Activated T-helper 2 cell treated with anti-CD3 and anti-CD28 coated beads, Interferon-gamma antibody, Interleukin-2, Interleukin-4, amounts not matched to agents 10 μg/mL and 5 μg/mL and 100 μg/mL, durations not matched to agents 14 hours and 24 hours and 36 hours (primary cell): ENCODE results near the gene ZNF136. TPM values are rescaled to one million over a fixed set of nuclear protein-coding genes. Genes with fewer than 3 reads are reported as not detected.

Experiments
- DNase-seq: peaks from one replicate; pipeline ENCODE4 v3.0.0; 2021; ENCODE audit warnings: low spot score
- H3K27ac Mint-ChIP-seq: one replicate; pipeline ENCODE4 v1.8.0; 2021; ENCODE audit warnings: mixed read lengths
- H3K27me3 Mint-ChIP-seq: one replicate; pipeline ENCODE4 v1.8.0; 2021; ENCODE audit warnings: low read depth, mixed read lengths
- H3K36me3 Mint-ChIP-seq: one replicate; pipeline ENCODE4 v1.8.0; 2021; ENCODE audit warnings: low read depth, mixed read lengths
- H3K4me1 Mint-ChIP-seq: one replicate; pipeline ENCODE4 v1.8.0; 2021; ENCODE audit warnings: low read depth, mixed read lengths
- H3K4me3 Mint-ChIP-seq: one replicate; pipeline ENCODE4 v1.8.0; 2021; ENCODE audit warnings: low read depth, mild to moderate bottlenecking, moderate library complexity, mixed read lengths
- H3K9me3 Mint-ChIP-seq: one replicate; pipeline ENCODE4 v1.8.0; 2021; ENCODE audit warnings: mixed read lengths
- intact Hi-C: fragments of 100-400 bp; cut with micrococcal nuclease; formaldehyde crosslinking; loops from one replicate; pipeline ENCODE4 v1.15.1; 2023
- total RNA-seq: library from RNA; stranded (reverse); gene quantifications from 2 replicates; pipeline ENCODE4 v1.2.3, GENCODE V29; 2022

ZNF136 gene
- 7.7 and 9.7 TPM in 2 replicates for total RNA-seq

GRCh38 chr19:12162882-12163806 lies at the start of gene ZNF136:
TSS of gene ZNF136 (plus strand) at chr19:12163096. CDS start at chr19:12163204, 108 bp downstream.
- peak; percentile 93 for DNase-seq
- Mint-ChIP-seq H3K36me3 (peaks cover 34% of the 10 kb centered on the region), H3K27ac (peak within 1 kb of the TSS; percentile 94), H3K4me1 (peaks cover 24% of the 10 kb centered on the region), H3K4me3 (peak within 1 kb of the TSS; percentile 100), H3K27me3 (no peaks in the 10 kb centered on the region), H3K9me3 (peaks cover 4% of the 10 kb centered on the region)
- intact Hi-C loops: loop anchor here (2.0 to 5.0 kb wide), 4 partner anchors 22 to 241 kb away; partner anchors contain the start of genes ZNF20 and ZNF44

- no peak for DNase-seq
- Mint-ChIP-seq H3K4me3 (no peak overlapping the region), H3K36me3 (peaks cover 48% of the 10 kb centered on the region), H3K27ac (no peak overlapping the region), H3K4me1 (no peaks in the 10 kb centered on the region), H3K27me3 (no peaks in the 10 kb centered on the region), H3K9me3 (peaks cover 58% of the 10 kb centered on the region)
- intact Hi-C loops: no loop called here
These were observed 49.8 kb upstream of the ZNF136 start for GRCh38 chr19:12113121-12113520.

GRCh38 chr19:12117201-12117970 lies 45.5 kb upstream of the ZNF136 start:
- Mint-ChIP-seq H3K9me3 (peaks cover 44% of the 10 kb centered on the region), H3K36me3 (peaks cover 22% of the 10 kb centered on the region), H3K27ac (no peak overlapping the region), H3K27me3 (no peaks in the 10 kb centered on the region), H3K4me3 (no peak overlapping the region), H3K4me1 (no peaks in the 10 kb centered on the region)
- no peak for DNase-seq
- intact Hi-C loops: no loop called here

- H3K36me3 Mint-ChIP-seq: peaks cover 23% of the 10 kb centered on the region
- intact Hi-C loops: no loop called here
- no peak overlapping the region for H3K27ac Mint-ChIP-seq
- peaks cover 57% of the 10 kb centered on the region for H3K9me3 Mint-ChIP-seq
- H3K4me1 Mint-ChIP-seq: no peaks in the 10 kb centered on the region
- H3K4me3 Mint-ChIP-seq: no peak overlapping the region
- no peak for DNase-seq
- no peaks in the 10 kb centered on the region for H3K27me3 Mint-ChIP-seq
These were observed 36.2 kb upstream of the ZNF136 start for GRCh38 chr19:12126707-12127106.

GRCh38 chr19:12133069-12133468 lies 29.8 kb upstream of the ZNF136 start:
- H3K4me3 Mint-ChIP-seq: no peak overlapping the region
- H3K27ac Mint-ChIP-seq: no peak overlapping the region
- intact Hi-C loops: no loop called here
- H3K36me3 Mint-ChIP-seq: peaks cover 72% of the 10 kb centered on the region
- H3K4me1 Mint-ChIP-seq: peaks cover 4% of the 10 kb centered on the region
- no peaks in the 10 kb centered on the region for H3K27me3 Mint-ChIP-seq
- DNase-seq: no peak
- peaks cover 63% of the 10 kb centered on the region for H3K9me3 Mint-ChIP-seq

GRCh38 chr19:12137221-12137940 lies 25.5 kb upstream of the ZNF136 start:
- H3K4me1 Mint-ChIP-seq: peaks cover 24% of the 10 kb centered on the region
- intact Hi-C loops: no loop called here
- no peak for DNase-seq
- no peak overlapping the region for H3K27ac Mint-ChIP-seq
- H3K9me3 Mint-ChIP-seq: peaks cover 31% of the 10 kb centered on the region
- H3K36me3 Mint-ChIP-seq: peaks cover 52% of the 10 kb centered on the region
- no peaks in the 10 kb centered on the region for H3K27me3 Mint-ChIP-seq
- H3K4me3 Mint-ChIP-seq: peak overlapping the region; percentile 53

GRCh38 chr19:12139269-12139668 lies 23.6 kb upstream of the ZNF136 start:
- Mint-ChIP-seq H3K4me3 (peak overlapping the region; percentile 91), H3K9me3 (peaks cover 15% of the 10 kb centered on the region), H3K27me3 (no peaks in the 10 kb centered on the region), H3K4me1 (peaks cover 24% of the 10 kb centered on the region), H3K36me3 (peaks cover 34% of the 10 kb centered on the region), H3K27ac (peak overlapping the region; percentile 26)
- intact Hi-C loops: no loop called here
- DNase-seq: no peak

GRCh38 chr19:12139885-12140544 lies 22.9 kb upstream of the ZNF136 start, which contains the start of gene ZNF20:
TSS of gene ZNF20 (minus strand) at chr19:12140350. CDS start at chr19:12140182, 168 bp downstream.
- no peaks in the 10 kb centered on the region for H3K27me3 Mint-ChIP-seq
- H3K27ac Mint-ChIP-seq: peak within 1 kb of the TSS; percentile 82
- peaks cover 16% of the 10 kb centered on the region for H3K9me3 Mint-ChIP-seq
- DNase-seq: peak; percentile 88
- peaks cover 29% of the 10 kb centered on the region for H3K36me3 Mint-ChIP-seq
- H3K4me3 Mint-ChIP-seq: peak within 1 kb of the TSS; percentile 91
- H3K4me1 Mint-ChIP-seq: peaks cover 24% of the 10 kb centered on the region
- intact Hi-C loops: loop anchor here (2.0 to 5.0 kb wide), 4 partner anchors 23 to 328 kb away; partner anchors contain the start of genes ZNF136 and ZNF440

- peak overlapping the region; percentile 91 for H3K4me3 Mint-ChIP-seq
- intact Hi-C loops: loop anchor here (1.0 to 5.0 kb wide), 8 partner anchors 22 to 343 kb away; partner anchors contain the start of genes ZNF136 and ZNF440
- no peak overlapping the region for H3K27ac Mint-ChIP-seq
- peak; percentile 75 for DNase-seq
- H3K4me1 Mint-ChIP-seq: peaks cover 24% of the 10 kb centered on the region
- peaks cover 17% of the 10 kb centered on the region for H3K9me3 Mint-ChIP-seq
- H3K36me3 Mint-ChIP-seq: peaks cover 29% of the 10 kb centered on the region
- no peaks in the 10 kb centered on the region for H3K27me3 Mint-ChIP-seq
These were observed 22.1 kb upstream of the ZNF136 start for GRCh38 chr19:12140545-12141404.

- peaks cover 24% of the 10 kb centered on the region for H3K4me1 Mint-ChIP-seq
- H3K4me3 Mint-ChIP-seq: peak overlapping the region; percentile 91
- H3K27ac Mint-ChIP-seq: no peak overlapping the region
- peaks cover 32% of the 10 kb centered on the region for H3K36me3 Mint-ChIP-seq
- intact Hi-C loops: loop anchor here (1.0 to 5.0 kb wide), 8 partner anchors 21 to 344 kb away; partner anchors contain the start of genes ZNF136 and ZNF440
- peaks cover 21% of the 10 kb centered on the region for H3K9me3 Mint-ChIP-seq
- DNase-seq: no peak
- H3K27me3 Mint-ChIP-seq: no peaks in the 10 kb centered on the region
These were observed 21.5 kb upstream of the ZNF136 start for GRCh38 chr19:12141405-12141736.

- intact Hi-C loops: no loop called here
- Mint-ChIP-seq H3K4me1 (peaks cover 9% of the 10 kb centered on the region), H3K4me3 (no peak overlapping the region), H3K36me3 (peaks cover 39% of the 10 kb centered on the region), H3K9me3 (peaks cover 30% of the 10 kb centered on the region), H3K27ac (no peak overlapping the region), H3K27me3 (no peaks in the 10 kb centered on the region)
- DNase-seq: no peak
These were observed 17.5 kb upstream of the ZNF136 start for GRCh38 chr19:12145348-12145747.
